Astrocyte of the cerebellum (primary cell): Measurements from ENCODE around the gene FUT3.

Source experiments
- DNase-seq: peaks from one replicate; pipeline ENCODE4 v3.0.0-alpha.2; 2011; ENCODE audit warnings: low read depth
- H3K4me3 ChIP-seq: 2 replicates; pipeline ENCODE4 v1.5.1; 2011; ENCODE audit warnings: mild to moderate bottlenecking, low read depth, low read length, moderate library complexity
- in situ Hi-C: cut with HindIII; loops from 2 replicates; pipeline ENCODE4 v1.10.0; 2017; ENCODE audit warnings: low sequenced_read_pairs
- TF ChIP-seq, protein P1 (sequence below): IDR thresholded peaks from 2 replicates; pipeline ENCODE4 v1.5.1; 2012; ENCODE audit warnings: low read length, low read depth, moderate library complexity, mild to moderate bottlenecking; ENCODE audit errors: missing control alignments

Gene FUT3

DNA sequence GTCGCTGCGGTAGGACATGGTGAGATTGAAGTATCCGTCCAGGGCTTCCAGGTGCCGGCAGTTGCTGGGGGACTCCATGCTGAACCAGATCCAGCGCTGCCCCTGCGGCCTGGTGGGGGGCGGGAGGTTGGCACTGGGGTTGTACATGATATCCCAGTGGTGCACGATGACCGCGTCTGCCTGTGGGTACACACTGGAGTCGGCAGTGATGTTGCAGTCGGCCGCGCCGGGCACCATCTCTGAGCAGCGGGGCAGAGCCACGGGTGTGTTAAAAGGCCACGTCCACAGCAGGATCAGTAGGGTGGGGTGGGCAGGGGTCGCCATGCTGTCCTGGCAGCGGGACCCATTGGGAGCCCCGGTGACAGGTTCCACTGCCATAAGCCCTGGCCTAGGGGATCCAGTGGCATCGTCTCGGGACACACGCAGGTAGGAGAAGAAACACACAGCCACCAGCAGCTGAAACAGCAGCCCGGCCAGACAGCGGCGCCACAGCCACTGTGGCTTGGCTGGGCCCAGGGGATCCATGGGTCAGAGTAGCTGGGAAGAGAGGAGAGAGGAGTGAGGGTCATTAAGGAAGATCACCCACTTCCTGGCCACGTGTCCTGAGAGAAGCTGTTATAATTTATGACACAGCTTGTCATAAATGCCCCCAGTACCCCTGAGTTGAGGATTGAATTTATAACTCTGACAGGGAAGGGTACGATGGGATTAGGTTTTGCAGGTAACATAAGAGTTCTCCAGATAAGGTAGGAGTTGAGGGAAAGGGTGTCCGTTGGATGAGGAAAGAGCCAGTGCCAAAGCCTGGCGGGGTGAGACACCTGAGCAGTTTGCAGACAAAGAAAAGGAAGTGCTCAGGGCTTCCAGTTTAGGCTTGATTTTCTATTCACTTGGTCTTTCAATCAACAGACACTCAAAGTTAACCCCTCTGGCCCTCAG, 16.2 kb upstream of the FUT3 start:
- in situ Hi-C loops = no loop called here
- TF ChIP-seq, protein P1, sequence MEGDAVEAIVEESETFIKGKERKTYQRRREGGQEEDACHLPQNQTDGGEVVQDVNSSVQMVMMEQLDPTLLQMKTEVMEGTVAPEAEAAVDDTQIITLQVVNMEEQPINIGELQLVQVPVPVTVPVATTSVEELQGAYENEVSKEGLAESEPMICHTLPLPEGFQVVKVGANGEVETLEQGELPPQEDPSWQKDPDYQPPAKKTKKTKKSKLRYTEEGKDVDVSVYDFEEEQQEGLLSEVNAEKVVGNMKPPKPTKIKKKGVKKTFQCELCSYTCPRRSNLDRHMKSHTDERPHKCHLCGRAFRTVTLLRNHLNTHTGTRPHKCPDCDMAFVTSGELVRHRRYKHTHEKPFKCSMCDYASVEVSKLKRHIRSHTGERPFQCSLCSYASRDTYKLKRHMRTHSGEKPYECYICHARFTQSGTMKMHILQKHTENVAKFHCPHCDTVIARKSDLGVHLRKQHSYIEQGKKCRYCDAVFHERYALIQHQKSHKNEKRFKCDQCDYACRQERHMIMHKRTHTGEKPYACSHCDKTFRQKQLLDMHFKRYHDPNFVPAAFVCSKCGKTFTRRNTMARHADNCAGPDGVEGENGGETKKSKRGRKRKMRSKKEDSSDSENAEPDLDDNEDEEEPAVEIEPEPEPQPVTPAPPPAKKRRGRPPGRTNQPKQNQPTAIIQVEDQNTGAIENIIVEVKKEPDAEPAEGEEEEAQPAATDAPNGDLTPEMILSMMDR = no peak
- DNase-seq = no peak
- H3K4me3 ChIP-seq = no peak overlapping the region

DNA sequence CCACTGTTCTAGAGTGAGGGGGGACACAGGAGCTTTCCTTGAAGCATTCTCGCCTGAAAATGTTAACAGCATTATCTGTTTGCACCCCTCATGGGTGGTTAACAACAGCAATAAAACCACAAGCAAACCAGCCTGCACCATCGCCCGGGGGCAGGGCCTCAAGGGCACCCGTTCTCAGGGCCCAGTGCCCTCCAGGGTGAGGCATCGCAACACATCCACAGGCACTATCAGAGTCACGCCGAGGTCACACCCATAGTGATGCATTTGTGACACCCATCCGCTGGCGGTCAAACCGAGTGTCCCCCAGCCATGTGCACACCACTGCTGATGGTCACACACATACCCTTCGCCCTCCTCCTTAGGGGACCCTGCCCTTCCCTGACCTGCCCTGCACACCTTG, 14.5 kb upstream of the FUT3 start:
- DNase-seq = no peak
- in situ Hi-C loops = no loop called here
- no peak overlapping the region for H3K4me3 ChIP-seq
- TF ChIP-seq, protein P1 = no peak

DNA sequence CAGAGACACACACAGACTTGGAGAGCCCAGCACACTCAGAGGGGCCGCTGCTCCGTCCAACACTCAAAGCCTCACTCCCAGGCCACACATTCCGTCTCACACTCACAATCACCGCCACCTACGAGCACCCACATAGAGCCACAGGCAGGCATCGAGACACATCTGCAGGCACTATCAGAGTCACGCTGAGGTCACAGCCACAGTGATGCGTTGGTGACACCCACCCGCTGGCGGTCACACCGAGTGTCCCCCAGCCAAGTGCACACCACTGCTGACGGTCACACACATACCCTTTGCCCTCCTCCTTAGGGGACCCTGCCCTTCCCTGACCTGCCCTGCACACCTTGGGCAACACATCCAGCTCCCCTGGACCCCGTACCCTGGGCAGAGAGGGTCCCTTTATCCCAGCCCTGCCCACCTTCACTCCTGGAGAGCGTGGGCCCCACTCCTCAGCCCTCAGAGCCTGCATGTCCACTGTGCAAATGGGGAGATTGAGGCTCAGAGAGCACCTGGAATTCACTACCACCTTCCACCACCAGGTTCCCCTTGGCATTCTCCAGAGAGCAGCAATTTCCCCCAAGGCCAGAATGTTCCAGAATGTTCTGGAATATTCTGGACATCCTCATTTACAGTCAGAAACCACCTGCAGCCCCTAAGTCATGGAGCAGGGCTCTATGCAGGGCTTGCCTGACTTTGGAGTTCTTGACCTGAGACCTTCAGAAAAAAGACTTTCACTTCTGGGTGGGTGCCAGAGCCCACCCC, 13.7 kb upstream of the FUT3 start:
- H3K4me3 ChIP-seq = no peak overlapping the region
- in situ Hi-C loops = no loop called here
- TF ChIP-seq, protein P1 = peak; percentile 35
- DNase-seq = no peak

DNA sequence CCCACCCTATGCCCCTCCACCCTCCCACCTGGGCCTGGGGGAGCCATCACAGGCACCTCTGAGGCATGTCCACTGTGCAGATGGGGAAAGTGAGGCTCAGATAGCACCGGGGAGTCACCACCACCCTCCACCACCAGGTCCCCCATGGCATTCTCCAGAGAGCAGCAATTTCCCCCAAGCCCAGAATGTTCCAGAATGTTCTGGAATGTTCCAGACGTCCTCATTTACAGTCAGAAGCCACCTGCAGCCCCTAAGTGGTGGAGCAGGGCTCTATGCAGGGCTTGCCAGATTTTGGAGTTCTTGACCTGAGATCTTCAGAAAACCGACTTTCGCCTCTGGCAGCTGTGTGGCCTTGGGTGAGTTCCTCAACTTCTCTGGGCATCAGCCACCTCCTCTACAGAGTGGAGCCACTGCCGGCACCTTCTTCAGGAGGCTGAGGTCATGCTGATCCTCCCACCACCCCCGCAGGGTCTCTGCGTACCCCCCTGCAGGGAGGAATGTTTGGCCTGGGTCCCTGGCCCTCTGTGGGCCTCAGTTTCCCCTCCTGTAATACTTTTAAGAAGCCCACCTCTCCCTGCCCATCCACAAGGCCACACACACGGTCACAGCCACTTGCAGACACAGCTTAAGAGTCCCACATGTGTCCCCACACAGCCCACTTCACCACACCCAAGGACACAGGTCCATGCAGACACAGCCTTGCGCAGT, 12.9 kb upstream of the FUT3 start:
- TF ChIP-seq, protein P1 = no peak
- DNase-seq = no peak
- H3K4me3 ChIP-seq = no peak overlapping the region
- in situ Hi-C loops = no loop called here

DNA sequence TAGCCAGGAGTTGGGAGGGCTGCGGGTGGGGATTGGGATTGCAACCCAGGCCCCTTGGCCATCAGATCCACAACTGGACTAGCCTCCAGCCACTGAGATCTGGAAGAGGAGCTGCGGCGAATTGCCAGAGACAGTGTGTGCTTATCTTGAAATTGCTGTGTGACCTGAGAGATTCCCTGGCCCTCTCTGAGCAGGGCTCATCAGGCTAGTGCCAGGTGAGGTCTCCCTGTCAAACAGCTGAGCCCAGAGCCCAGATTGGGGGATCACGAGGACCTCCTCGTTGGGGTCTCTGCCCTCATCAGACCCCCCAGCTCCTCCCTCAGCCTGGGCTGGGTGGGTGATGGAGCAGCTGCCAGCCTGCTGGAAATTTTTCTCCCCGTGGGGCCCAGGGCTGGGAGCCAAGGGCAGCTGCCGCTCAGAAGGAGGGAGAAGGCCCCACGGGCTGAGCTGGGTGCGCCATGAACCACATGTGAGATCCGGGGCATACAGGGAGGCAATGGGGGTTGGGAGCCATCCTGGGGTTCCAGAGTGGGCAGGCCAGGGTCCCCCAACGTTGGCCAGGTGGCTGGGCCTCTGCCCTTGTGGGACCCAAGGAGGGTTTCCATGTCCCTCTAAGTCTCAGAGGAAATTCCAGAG, 11.9 kb upstream of the FUT3 start:
- TF ChIP-seq, protein P1 = no peak
- in situ Hi-C loops = no loop called here
- no peak overlapping the region for H3K4me3 ChIP-seq
- no peak for DNase-seq
